ENCODE data around the gene MAP2. TPM values are rescaled to one million over a fixed set of nuclear protein-coding genes. Genes with fewer than 3 reads are reported as not detected.

MAP2 gene
- total RNA-seq, 1 donor from 2014 or later: 57.6 TPM

DNA sequence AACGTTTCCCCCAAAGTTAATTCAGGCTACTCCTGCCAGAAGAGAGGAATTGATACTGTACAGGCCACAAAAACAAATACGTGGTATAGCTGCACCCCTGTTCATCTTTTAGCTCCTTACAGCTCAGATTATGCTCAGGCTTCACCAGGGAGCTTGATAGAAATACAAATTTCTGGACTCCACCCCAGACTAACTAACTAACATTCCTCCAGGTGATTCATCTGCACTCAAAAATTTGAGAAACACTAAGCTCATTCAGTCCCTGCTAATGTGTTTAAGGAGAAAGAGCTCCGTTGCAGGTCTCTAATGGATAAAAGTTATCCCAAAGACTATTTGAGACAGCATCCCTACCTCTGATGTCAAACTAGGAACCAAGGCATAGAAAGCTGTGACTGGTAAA lies 311.0 kb downstream of the MAP2 start:
- Histone ChIP-seq H3K4me3 (no peak overlapping the region), H3K4me1 (no peaks in the 10 kb centered on the region), H3K27ac (no peak overlapping the region), H3K36me3 (no peaks in the 10 kb centered on the region), H3K9me3 (no peaks in the 10 kb centered on the region), H3K27me3 (no peaks in the 10 kb centered on the region)
- no peak for DNase-seq (ENCODE audit: low spot score in 2 of 2)
- intact Hi-C loops (cut with DNase I): no loop called here
- TF ChIP-seq, protein P1, sequence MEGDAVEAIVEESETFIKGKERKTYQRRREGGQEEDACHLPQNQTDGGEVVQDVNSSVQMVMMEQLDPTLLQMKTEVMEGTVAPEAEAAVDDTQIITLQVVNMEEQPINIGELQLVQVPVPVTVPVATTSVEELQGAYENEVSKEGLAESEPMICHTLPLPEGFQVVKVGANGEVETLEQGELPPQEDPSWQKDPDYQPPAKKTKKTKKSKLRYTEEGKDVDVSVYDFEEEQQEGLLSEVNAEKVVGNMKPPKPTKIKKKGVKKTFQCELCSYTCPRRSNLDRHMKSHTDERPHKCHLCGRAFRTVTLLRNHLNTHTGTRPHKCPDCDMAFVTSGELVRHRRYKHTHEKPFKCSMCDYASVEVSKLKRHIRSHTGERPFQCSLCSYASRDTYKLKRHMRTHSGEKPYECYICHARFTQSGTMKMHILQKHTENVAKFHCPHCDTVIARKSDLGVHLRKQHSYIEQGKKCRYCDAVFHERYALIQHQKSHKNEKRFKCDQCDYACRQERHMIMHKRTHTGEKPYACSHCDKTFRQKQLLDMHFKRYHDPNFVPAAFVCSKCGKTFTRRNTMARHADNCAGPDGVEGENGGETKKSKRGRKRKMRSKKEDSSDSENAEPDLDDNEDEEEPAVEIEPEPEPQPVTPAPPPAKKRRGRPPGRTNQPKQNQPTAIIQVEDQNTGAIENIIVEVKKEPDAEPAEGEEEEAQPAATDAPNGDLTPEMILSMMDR (IDR thresholded peaks at IDR 0.05): no peak

DNA sequence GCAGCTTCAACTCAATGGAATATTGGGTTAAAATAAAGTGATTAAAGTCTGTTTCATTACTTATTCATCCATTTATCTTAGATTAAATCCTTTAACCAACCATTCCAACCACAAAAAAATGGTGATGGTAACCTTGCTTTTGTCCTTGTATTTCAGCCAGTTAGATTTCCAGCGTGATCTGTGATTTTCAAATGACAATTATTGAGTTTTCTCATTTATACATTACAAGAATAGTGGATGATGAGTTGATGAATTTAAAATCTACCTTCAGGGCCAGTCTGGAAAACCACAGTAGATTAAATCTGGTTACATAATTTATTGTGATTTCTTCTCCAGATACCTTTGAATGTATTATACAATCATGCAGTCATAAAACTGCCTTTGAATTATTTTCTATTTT lies 318.1 kb downstream of the MAP2 start:
- Histone ChIP-seq H3K9me3 (no peaks in the 10 kb centered on the region), H3K36me3 (no peaks in the 10 kb centered on the region), H3K27me3 (no peaks in the 10 kb centered on the region), H3K4me3 (no peak overlapping the region), H3K4me1 (no peaks in the 10 kb centered on the region), H3K27ac (no peak overlapping the region)
- TF ChIP-seq, protein P1 (IDR thresholded peaks at IDR 0.05): no peak
- intact Hi-C loops (cut with DNase I): no loop called here
- DNase-seq (ENCODE audit: low spot score in 2 of 2): no peak

DNA sequence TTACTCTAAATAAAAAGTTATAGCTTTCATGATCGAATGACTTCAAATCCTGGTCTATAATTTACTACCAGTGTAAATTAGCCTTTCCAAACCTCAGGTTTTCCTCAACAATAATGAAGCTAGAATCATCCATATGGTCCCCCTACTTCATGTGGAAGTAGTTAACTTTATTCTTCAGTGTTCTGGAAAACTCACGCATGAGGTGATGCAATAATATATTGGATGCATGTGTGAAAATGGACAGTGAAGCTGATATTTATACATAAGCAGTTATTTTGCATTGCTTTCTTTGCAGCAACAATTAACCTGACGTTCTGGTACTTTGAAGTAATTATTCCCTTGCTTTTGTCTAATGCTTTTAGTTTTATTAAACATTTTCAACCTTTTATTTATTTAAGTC lies 329.2 kb downstream of the MAP2 start:
- no peak for DNase-seq (ENCODE audit: low spot score in 2 of 2)
- intact Hi-C loops (cut with DNase I): no loop called here

DNA sequence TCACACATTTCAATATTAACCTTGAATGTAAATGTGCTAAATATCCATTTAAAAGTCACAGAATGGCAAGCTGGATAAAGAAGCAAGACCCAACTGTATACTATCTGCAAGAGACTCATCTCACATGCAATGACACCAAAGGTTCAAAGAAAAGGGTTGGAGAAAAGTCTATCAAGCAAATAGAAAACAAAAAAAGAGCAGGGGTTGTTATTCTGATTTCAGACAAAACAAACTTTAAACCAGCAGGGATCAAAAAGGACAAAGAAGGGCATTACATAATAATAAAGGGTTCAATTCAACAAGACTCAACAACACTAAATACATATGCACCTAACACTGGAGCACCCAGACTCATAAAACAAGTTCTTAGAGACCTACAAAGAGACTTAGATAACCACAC lies 333.3 kb downstream of the MAP2 start:
- Histone ChIP-seq H3K36me3 (no peaks in the 10 kb centered on the region), H3K27me3 (no peaks in the 10 kb centered on the region), H3K4me3 (no peak overlapping the region), H3K27ac (no peak overlapping the region), H3K9me3 (no peaks in the 10 kb centered on the region), H3K4me1 (no peaks in the 10 kb centered on the region)
- DNase-seq (ENCODE audit: low spot score in 2 of 2): no peak
- intact Hi-C loops (cut with DNase I): no loop called here
- TF ChIP-seq, protein P1 (IDR thresholded peaks at IDR 0.05): no peak

More for the DNA sequence above, 329.2 kb downstream of the MAP2 start:
- no peak overlapping the region for H3K27ac ChIP-seq
- no peak overlapping the region for H3K4me3 ChIP-seq
- H3K27me3 ChIP-seq: no peaks in the 10 kb centered on the region
- H3K4me1 ChIP-seq: no peaks in the 10 kb centered on the region
- H3K9me3 ChIP-seq: no peaks in the 10 kb centered on the region
- H3K36me3 ChIP-seq: no peaks in the 10 kb centered on the region
- TF ChIP-seq, protein P1 (IDR thresholded peaks at IDR 0.05): no peak

DNA sequence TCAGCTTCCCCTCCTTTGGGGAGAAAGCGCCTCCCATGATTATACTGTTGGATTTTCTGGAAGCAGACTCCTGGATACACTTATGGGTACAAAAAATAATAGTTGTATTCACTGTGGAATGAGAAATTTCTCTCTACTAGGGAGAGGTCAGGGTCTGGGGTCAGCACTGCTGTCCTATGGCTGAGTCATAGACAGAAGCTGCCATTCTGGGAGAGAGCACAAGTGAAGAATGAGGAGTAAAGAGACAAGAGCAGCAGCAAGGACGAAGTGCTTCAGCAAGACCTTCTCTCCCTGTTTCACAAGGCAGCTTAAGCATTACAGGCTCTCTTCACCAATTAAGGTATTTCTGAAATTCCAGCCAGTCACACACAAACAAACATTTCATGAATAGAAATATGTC lies 337.7 kb downstream of the MAP2 start:
- intact Hi-C loops (cut with DNase I): no loop called here
- DNase-seq (ENCODE audit: low spot score in 2 of 2): no peak
- Histone ChIP-seq H3K9me3 (no peaks in the 10 kb centered on the region), H3K27me3 (no peaks in the 10 kb centered on the region), H3K36me3 (no peaks in the 10 kb centered on the region), H3K4me1 (no peaks in the 10 kb centered on the region), H3K4me3 (no peak overlapping the region), H3K27ac (no peak overlapping the region)
- TF ChIP-seq, protein P1 (IDR thresholded peaks at IDR 0.05): no peak

DNA sequence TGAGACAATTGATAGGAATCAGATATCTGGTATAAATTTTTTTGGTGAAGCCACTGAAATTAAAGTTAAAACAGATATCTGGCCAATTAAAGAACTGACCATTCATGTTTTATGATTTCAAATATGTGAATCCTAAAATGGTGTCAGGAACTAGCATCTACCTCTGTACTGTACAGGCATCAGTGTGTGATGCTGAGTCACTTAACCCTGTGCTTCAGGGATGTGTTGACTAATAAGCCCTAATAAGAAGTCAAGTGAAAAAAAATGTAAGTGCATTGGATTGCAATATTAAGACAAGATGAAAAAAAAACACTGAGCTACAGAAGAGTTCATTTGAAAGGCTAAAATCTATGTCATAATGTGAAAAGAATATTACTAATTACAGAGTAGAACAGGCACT lies 338.7 kb downstream of the MAP2 start:
- no peaks in the 10 kb centered on the region for H3K27me3 ChIP-seq
- H3K36me3 ChIP-seq: no peaks in the 10 kb centered on the region
- no peaks in the 10 kb centered on the region for H3K4me1 ChIP-seq
- intact Hi-C loops (cut with DNase I): no loop called here
- no peak for DNase-seq (ENCODE audit: low spot score in 2 of 2)
- no peak overlapping the region for H3K4me3 ChIP-seq
- H3K27ac ChIP-seq: no peak overlapping the region
- H3K9me3 ChIP-seq: no peaks in the 10 kb centered on the region
- TF ChIP-seq, protein P1 (IDR thresholded peaks at IDR 0.05): no peak

Measured in ascending aorta (tissue), 2 donors.